GM11168 (cell line): ENCODE measurements around the gene NAV2.

Experiments used
- in situ Hi-C: fragments of 300-500 bp; cut with MboI; formaldehyde crosslinking; loops from one replicate; pipeline ENCODE4 v1.12.0; 2022; ENCODE audit warnings: low sequenced_read_pairs; ENCODE audit not compliant: unreplicated experiment

The NAV2 gene

DNA sequence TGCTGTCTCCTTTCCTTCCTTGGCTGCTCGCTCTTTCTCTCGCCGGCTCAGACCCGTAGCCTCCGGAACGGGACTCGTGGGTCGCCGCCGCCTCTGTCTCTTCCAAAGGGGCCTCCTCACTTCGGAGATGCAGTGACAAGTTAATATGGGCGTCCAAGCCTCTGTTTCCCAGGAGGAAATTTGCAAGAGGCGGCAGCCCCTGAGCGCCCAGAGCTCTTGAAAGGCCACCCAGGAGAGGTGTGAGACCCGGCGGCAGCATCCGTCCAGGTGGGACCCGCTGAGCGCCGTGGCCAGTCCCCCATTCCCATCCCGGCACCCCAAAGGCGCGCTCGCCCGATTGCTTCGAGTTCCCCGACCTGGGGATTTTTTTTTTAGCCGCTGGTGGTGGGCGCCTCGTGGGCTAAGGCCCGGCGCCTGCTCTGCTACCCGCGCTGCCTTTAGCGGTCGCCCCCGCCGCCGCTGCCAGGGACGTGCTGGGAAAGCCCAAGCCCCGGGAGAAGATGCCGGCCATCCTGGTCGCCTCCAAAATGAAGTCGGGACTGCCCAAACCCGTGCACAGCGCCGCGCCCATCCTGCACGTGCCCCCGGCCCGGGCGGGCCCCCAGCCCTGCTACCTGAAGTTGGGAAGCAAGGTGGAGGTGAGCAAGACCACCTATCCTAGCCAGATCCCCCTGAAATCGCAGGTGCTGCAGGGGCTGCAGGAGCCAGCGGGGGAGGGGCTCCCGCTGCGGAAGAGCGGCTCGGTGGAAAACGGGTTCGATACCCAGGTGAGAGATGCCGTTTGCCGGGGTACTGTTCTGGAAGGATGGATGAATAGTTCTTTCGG, 772 bp downstream of the NAV2 start:
- in situ Hi-C loops, result no loop called here

DNA sequence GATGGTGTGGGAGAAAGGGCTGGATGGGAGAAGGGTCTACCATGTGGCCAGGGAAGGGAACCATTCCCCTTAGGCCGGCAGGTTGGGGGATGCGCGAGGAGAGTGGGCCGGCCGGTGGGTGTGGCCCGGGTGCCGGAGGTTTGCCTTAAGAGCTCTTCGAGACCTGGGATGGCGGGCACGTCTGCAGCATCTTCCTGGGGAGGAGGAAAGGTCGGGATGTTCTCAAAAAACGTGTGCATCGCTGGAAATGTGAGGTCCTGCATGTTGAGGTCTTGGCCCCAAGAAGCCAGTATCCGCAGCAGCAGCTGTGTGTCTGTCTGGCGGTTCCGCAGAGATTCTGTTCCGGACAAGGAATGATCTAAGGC, 1.4 kb downstream of the NAV2 start:
- in situ Hi-C loops, result no loop called here

DNA sequence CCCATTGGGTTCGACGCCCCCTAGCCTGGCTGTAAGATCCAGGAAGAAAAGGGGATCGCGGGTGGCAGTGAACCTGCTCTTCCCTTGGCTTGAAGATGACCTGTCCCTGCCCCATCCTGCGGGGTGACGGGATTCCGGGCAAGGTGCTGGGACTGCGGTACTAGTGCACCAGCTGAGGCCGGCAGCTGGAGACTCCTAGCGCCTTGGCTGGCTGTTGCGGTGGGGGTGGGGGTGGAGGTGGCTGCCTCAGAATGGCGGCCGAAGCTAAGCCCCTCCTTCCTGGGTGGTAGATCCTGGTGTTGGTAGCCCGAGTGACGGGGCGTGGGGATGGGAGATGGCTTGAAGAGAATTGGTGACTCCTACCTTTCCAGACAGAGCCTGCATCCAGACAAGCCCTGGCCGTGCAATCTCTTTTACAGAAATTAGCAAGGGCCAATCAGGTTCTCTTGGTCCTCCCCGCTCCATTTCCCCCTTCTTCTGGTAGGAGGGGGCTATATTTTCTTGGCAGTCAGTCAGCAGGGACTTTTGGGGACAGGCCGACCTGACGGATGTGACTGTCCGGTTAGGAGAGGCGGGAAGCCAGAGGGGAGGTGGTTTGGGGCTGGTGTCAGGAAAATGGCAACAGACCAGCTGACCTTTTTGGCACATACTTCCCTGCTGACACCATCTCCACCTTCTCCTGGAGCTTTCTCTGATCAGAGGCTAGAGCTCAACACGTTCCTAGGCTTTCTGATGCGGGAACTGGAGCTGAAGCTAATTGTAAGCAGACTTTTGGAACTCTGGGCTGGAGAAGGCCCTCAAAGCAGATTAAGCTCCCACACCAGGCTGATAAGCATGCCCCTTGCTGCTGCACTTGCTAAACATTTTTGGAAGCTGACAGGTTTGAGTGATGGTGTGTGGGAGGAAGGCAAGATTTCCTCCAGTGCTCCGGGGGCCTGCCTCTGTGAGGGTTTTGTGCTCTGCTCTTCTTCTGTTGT, 2.0 kb downstream of the NAV2 start:
- in situ Hi-C loops, result no loop called here

DNA sequence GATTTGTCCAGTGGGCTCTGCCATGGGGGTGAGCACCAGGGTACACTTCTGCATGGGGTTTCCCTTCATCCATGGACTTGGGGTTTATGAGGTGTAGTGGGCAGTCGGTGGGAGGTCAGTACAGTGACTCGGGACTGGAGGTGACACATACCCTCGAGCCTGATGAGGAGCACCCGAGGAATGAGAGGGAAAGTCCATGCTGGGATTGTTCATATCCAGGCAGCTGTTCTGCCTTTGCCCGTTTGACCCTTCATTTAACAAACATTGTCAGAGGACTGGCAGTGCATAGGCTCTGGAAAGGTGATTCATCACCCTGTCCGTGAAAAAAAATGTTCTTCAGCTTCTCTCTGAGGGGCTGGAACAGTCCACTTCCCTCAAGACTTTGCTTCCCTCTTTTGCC, 2.7 kb downstream of the NAV2 start:
- in situ Hi-C loops, result no loop called here

DNA sequence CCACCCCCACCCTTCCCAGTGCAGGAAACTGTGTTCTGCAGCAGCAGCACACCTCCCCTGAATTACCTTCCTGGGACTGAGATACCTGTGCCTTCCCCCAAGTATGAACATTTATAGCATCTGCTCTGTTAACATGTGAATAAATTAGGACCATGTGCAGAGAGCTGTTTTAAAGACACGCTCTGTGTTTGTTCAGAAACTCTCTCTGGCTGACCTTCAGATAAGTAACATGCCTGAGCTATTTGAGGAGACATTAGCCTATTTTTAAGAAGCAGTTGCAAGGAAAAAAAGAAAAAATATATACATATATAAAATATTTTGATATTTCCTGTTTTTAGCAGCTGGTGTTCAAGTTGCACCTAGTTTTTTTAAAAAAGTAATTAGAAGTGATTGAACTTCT, 5.4 kb downstream of the NAV2 start:
- in situ Hi-C loops, result no loop called here

DNA sequence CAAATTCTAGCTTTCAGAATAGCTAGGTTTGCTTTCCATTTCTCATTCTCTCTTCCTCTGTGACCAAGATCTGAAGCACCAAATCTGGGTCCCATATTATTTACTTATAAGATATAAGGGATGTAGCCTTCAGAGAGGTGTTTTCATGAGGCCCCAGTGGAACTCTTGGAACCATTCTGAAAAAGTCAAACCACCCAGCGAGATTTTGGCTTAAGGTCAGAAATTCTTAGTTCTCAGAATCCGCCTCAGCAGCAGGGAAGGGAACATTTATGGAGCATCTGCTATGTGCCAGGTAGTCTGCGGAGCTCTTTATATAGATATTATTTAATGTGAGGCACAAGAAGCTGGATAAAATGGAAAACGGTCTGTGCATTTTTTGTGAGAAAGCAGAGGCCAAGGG, 6.3 kb downstream of the NAV2 start:
- in situ Hi-C loops, result no loop called here

DNA sequence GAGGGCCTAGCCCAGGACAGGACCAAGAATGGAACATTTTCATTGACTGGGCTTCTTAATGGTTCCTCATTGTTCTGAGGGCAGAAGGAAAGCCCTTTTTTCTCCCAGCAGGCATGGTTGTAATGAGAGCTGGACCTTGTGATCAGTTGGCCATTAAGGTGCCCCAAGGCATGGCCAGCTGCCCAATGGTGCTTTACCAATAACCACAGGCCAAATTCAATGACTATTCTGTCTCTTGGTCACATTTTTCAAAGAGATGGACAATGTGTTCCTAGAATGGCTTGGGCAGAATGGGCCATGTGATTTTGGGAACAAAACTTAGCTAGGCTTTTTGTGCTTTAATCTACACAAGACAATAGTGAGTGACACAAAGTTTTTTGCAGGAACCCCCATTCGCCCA, 7.3 kb downstream of the NAV2 start:
- in situ Hi-C loops, result no loop called here

DNA sequence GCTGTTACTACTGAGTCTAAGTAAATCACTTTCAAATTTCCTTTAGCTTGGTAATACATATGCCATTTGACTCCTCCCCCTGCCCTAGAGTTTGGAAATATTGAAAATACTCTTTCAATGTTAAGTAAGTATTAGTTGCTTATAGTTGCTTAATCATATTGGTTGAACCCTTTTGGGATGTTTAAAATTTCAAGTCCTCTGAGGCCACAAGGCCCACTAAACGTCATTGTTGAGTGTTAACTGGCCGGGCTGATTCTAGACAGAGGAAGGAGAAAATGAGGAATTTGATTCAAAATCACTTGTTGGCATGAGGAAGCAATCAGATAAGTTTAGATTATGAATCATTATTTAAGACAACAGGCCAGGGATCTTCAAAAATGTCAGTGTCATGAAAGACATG, 8.5 kb downstream of the NAV2 start:
- in situ Hi-C loops, result no loop called here

DNA sequence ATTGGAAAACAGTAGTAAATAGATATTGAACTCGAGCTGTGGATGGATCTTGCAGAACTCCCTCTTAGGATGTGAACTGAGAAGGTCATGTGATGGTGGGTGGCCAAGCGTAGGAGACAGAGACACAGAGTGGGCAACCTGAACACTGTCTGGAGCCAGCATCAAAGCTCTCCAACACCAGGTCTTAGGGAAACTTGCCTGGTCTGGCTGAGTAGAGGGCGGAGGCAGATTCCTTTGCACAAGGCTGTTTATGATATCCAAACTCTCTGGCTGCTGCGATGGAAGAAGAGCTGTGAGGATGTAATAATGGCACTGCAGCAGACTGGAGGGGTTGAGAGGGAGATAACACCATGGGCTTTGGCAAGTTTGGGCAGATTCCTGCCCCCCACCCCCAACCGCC, 10.1 kb downstream of the NAV2 start:
- in situ Hi-C loops, result no loop called here

DNA sequence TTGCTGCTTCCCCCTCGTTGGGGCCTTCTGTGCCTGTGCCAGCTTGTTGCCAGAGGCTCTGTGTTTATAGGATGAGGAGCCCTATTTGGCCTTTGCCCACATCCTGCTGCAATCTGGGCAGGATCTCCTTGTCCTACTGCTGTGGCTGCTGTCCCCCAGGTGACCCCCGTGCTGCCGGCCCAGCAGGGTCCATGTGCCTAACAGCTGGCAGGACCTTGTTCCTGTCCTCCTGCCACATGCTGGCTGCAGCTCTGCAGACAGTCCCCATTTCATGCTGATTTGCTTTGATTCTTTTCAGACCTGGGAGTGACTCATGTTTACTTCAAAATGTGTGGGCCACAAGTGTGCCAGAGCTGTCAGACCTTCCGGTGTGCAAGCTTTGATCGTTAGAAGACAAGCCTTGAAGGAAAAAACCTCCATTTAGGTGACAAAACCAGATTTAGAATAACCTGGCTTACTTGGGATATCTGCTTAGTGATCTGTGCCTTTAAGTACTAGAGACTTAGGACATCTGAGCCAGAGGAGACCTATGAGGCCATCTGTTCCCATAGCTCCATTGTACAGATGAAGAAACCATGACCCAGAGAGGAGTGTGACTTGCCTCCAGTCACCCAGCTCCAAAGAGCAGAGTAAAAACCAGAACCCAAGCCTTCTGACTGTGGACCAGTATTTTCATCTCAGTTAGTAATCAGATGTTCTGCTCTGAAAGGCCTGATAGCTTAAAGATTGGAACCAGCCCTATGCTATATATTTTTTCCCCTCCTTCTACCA, 11.1 kb downstream of the NAV2 start:
- in situ Hi-C loops, result no loop called here

DNA sequence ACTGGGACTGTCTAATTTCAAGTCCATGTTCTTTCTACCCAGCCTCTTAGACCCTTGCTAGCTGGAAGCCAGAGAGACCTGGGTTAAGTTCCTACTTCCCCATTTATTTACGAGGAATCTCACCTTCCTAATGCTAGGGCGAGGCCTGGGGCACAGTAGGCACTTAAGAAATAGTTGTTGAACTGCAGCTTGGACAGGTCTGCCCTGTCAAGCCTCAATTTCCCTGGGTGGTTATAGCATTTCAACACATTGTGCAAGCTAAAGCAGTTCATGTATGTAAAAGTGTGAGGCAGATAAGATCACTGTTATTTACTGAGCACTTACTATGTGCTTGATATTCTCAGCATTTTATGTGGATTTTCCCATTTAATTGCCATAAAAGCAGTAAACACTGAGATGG, 12.1 kb downstream of the NAV2 start:
- in situ Hi-C loops, result loop anchor here (25.0 kb wide), 1 partner anchor 437 kb away; no protein-coding TSS in a partner anchor

DNA sequence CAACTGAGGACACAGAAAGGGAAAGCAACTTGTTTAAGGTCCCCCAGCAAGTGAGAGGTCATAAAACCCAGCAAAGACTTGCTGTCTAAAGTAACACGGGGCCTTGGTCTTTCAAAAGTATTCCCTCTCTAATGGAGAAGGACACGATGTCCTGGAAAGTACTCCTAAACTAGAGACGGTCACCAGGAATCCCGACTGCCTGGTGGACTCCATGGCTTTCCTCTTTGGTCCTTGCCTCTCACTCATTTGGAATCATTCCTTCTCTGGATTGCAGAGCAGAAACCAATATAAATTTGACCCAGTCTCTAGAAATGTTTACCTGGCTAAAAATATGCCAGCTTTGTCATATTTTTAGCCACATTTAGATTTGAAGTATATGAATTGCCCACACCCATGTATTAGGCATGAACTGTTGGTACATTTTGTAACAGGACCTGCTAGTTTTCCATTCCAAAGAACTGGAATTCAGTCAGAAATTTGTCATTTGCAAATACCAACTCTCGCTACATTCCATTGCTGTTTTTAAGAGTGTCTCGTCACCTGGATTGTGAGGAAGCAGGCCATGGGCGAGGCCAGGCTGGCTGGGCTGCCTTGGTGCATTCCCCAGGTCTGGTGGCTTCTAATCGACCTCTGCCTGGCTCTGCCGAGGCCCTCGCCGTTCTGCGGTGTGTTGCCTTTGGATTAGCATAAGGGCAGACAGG, 12.9 kb downstream of the NAV2 start:
- in situ Hi-C loops, result loop anchor here (25.0 kb wide), 1 partner anchor 438 kb away; no protein-coding TSS in a partner anchor

DNA sequence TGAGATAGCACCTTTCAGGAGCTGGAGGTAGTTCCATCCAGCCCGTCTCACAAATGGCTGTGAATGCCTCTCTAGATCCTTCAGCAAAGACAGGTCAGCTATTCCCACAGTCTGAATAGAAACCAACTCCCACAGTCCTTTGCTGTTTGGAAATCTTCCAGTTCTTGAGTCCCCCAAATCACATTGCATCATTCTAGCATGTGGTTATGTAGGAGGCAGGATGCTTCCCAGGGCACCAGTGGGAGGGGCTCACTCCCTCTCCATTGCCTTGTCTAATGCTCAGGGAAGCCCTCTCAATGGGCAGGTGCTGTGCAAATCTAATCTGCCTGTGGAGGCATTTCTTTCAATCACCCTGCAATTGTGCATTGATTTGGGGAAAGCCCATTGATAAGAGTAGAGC, 14.6 kb downstream of the NAV2 start:
- in situ Hi-C loops, result loop anchor here (25.0 kb wide), 1 partner anchor 440 kb away; no protein-coding TSS in a partner anchor

DNA sequence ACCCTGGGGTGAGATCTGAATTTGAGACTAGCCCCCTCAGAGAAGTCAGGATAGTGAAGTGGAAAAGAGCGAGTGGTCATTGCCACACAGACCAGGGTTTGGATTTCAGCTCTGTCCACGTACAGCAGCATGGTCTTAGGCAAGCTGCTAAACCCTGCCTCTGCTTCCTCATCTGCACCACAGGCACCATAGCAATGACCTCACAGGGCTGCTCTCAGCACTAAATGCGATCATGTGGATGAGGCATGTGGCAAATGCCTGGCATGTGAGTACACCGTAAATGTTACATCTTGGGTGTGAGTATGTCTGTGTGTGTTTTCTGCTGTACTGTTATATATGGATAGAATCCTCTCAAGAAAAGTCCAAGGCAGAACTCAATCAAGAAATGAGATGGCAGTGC, 15.8 kb downstream of the NAV2 start:
- in situ Hi-C loops, result loop anchor here (25.0 kb wide), 1 partner anchor 441 kb away; no protein-coding TSS in a partner anchor

DNA sequence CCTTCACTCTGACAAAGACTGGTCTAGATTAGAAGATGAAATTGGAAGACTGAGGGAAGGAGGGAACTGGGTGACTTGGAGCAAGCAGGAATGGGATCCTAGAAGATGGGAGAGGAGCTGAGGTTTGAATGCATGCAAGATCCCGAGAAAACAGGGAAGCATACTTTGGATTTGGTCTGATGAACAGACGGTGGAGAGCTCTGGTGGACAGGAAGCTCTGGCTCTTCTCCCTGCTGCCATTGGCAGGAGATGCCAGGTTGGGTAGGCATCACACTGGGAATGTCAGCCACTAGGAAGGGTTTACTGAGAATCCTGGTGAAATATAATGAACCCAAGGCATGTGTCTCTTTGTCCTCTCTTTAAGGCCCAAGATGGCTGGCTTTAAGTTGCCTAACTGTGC, 16.5 kb downstream of the NAV2 start:
- in situ Hi-C loops, result loop anchor here (25.0 kb wide), 1 partner anchor 442 kb away; no protein-coding TSS in a partner anchor

DNA sequence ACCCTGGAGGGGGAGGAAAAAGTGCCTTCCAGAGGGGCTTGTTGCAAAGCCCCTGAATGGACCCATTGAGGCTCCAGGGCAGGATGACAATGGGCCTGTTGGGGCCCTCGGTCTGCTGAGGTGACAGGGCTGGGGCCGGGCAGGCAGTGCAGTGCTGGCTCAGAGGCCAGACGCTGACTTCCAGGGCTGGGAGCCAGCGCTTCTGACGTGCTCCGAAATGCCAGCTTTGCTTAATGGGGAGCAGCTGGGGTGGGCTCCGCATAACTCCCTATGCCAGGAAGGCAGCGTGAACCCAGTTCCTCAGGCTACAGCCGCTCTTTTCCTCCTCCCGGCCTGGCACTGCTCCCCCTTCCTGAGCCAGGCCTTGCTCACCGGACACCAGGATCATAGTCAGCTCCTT, 17.7 kb downstream of the NAV2 start:
- in situ Hi-C loops, result loop anchor here (25.0 kb wide), 1 partner anchor 443 kb away; no protein-coding TSS in a partner anchor

DNA sequence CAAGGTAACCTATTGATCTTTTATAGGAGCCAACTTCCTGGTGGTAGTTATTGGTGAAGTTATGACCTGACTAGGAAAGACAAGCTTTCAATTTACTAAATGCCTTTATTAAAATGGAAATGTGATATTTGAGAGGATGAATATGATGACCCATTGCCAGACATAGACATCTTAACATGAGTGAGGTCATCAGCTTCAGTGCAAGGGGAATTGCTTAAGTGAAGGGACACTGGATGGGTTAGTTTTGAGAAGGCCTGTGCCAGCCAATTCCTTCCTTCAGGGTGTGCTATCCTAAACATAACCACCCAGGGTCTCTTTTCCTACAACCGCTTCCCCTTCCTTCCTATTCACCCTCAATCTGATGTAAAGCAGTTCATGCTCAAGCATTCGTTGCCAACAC, 21.5 kb downstream of the NAV2 start:
- in situ Hi-C loops, result loop anchor here (25.0 kb wide), 1 partner anchor 447 kb away; no protein-coding TSS in a partner anchor

DNA sequence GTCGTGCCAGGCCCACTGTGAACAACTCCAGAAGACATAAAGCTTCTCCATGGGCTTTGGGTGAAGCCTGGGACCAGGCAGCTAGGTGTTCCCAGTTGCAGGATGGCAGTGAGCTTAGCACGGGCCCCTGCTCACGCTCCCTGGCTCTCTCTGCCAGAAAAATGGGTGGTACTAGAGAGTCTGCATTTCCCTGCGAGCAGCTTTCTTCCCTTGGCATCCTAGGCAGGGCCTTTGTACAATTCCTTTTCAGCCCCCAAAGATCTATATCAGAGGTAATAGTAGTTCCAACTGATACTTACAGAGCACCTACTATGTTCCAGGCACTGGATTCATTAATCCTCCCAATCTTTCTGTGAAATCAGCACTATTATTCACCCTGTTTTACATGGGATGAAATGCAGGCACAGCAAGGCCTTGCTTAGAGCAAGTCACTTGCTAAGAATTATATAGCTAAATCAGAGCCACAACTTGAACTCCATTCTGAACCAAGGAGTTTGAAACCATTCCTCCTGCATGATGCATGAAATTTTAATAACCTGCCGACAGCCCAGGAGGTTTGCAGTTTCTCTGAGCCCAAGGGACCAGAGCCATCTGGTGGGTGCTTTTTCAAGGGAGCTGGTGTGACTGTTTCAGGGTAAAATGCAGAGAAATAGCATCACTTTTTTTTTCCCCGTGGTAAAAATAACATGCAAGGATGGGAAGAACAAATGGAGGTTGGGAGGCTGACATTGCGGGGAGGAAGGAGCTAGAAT, 22.7 kb downstream of the NAV2 start:
- in situ Hi-C loops, result loop anchor here (5.0 to 25.0 kb wide), 2 partner anchors 173 to 448 kb away; no protein-coding TSS in a partner anchor
